Panc1 (cell line): ENCODE data around the gene CHCHD10. TPM values are rescaled to one million over a fixed set of nuclear protein-coding genes. Genes with fewer than 3 reads are reported as not detected.
A peak's percentile ranks its signal among the peaks of the same experiment; 100 is the strongest.

Source experiments
- ATAC-seq: fragments of 200-7000 bp; cut with Tn5 transposase; 2 replicates; pipeline ENCODE4 v1.9.1; 2020; ENCODE audit warnings: mild to moderate bottlenecking, moderate library complexity
- BruUV-seq: library from RNA; stranded (reverse); fragments of 400-500 nt; replicated peaks from 2 replicates; lab custom pipeline; 2021; lab: Mats Ljungman, UMichigan
- CTCF ChIA-PET: fragments of 300-600 bp; sonication (Branson Sonifier 250); formaldehyde crosslinking; loops from one replicate; lab custom pipeline; 2022; ENCODE audit warnings: antibody characterized with exemption; lab: Charles Lee
- POLR2A ChIA-PET: fragments of 300-600 bp; sonication (Branson Sonifier 250); formaldehyde crosslinking; loops from one replicate; lab custom pipeline; 2022; ENCODE audit warnings: antibody characterized with exemption; lab: Charles Lee
- DNase-seq: peaks from one replicate; pipeline ENCODE4 v3.0.0-alpha.2; 2010; ENCODE audit warnings: low read depth, low spot score
- H3K27ac ChIP-seq: 2 replicates; pipeline ENCODE4 v1.5.1; 2011; ENCODE audit warnings: mild to moderate bottlenecking, low read length, inconsistent platforms
- H3K27me3 ChIP-seq: fragments of 200-500 bp; sonication (Bioruptor generic); 2 replicates; pipeline ENCODE4 v1.6.0; 2014; ENCODE audit warnings: low read length, inconsistent platforms; ENCODE audit not compliant: control insufficient read depth, insufficient read depth
- H3K36me3 ChIP-seq: fragments of 200-500 bp; sonication (Bioruptor generic); 2 replicates; pipeline ENCODE4 v1.5.1; 2014; ENCODE audit warnings: inconsistent platforms, mild to moderate bottlenecking, low read length, moderate library complexity; ENCODE audit not compliant: control insufficient read depth, insufficient read depth
- H3K4me1 ChIP-seq: 2 replicates; pipeline ENCODE4 v1.5.1; 2011; ENCODE audit warnings: inconsistent platforms, mild to moderate bottlenecking, low read length, moderate library complexity; ENCODE audit not compliant: control insufficient read depth, insufficient read depth
- H3K4me3 ChIP-seq, 2 experiments: 2 replicates each; pipeline ENCODE4 v1.5.1; 2011 to 2012; ENCODE audit warnings: low read depth in 2 of 2, low read length in 2 of 2, mild to moderate bottlenecking in 2 of 2, inconsistent platforms in 1 of 2, moderate library complexity in 1 of 2
- H3K9me3 ChIP-seq: fragments of 200-500 bp; sonication (Bioruptor generic); 2 replicates; pipeline ENCODE4 v1.5.1; 2014; ENCODE audit warnings: low read depth, mild to moderate bottlenecking, inconsistent platforms, low read length, moderate library complexity; ENCODE audit not compliant: control insufficient read depth, insufficient read depth
- POLR2AphosphoS5 ChIP-seq: IDR thresholded peaks from 2 replicates; pipeline ENCODE4 v1.6.1; 2012; ENCODE audit warnings: mild to moderate bottlenecking, low read depth, low read length, moderate library complexity
- SIN3A ChIP-seq: IDR thresholded peaks from 2 replicates; pipeline ENCODE4 v1.6.1; 2012; ENCODE audit warnings: low read depth, mild to moderate bottlenecking, low read length, moderate library complexity, borderline replicate concordance; ENCODE audit not compliant: insufficient read depth
- TCF7L2 ChIP-seq: IDR thresholded peaks from 2 replicates; pipeline ENCODE4 v1.6.1; 2011; ENCODE audit warnings: mild to moderate bottlenecking, low read depth, low read length, inconsistent platforms
- in situ Hi-C: cut with HindIII; loops from 2 replicates; pipeline ENCODE4 v1.10.0; 2016; ENCODE audit warnings: low sequenced_read_pairs, low pct_unique_long_range_greater_than_20kb
- intact Hi-C: fragments of 100-400 bp; cut with micrococcal nuclease; formaldehyde crosslinking; loops from one replicate; pipeline ENCODE4 v1.10.0; 2022; ENCODE audit not compliant: unreplicated experiment
- total RNA-seq: library from RNA; stranded (reverse); gene quantifications from one replicate; pipeline ENCODE4 v1.2.1, GENCODE V29; 2021; ENCODE audit not compliant: unreplicated experiment
- TF ChIP-seq, protein P1 (sequence below): fragments of 450-650 bp; IDR thresholded peaks from 2 replicates; pipeline ENCODE4 v1.5.1; 2017; ENCODE audit warnings: mild to moderate bottlenecking
- TF ChIP-seq, protein P2 (sequence below), 2 experiments: IDR thresholded peaks; 2 replicates each; pipeline ENCODE4 v1.6.1; 2011 to 2012; ENCODE audit warnings: low read depth in 2 of 2, control low read depth in 1 of 2, low read length in 1 of 2, mild to moderate bottlenecking in 1 of 2, moderate library complexity in 1 of 2; ENCODE audit not compliant: insufficient read depth in 1 of 2

Gene CHCHD10
- total RNA-seq, 1 experiment from 2014 or later = 84.4 TPM

DNA sequence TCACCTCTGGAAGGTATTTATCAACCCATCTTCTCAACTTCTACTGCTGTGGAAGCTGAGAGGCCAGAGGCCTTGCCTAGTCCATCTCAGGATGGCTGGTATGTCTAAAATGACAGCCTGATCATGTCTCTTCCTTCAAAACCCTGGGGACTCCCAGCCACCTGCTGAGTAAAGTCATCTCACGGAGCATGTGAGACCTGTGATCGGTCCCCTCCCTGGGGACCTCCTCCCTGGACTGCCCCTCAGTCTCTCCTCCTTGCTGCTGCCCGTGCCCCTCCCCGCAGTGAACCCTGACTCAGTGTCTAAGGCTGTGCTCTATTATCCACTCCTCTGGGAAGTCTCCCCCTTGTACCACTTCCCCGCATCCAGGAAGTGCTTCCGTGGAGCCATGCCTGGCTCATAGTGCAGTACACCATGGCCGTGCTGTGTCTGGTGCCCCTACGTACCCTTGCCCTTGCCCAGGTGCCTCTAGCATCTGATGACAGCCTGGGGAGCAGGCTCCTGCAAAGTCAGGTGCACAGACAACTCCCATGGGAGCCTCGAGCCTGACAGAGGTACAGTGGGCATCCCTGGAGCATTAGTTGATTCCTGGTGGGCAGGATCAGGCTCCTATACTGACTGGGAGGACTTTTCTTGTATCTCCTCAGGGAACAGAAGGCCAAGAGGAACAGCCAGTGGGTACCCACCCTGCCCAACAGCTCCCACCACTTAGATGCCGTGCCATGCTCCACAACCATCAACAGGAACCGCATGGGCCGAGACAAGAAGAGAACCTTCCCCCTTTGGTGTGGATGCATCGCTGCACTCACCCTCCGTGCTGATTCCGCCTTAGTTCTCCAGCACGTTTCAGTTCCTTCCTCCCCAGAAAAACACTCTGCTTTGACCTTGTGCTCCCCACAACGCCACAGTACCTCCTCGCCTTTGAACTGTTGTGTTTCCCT is 32.8 kb upstream of the CHCHD10 start:
- intact Hi-C loops (no loop called here), in situ Hi-C loops (no loop called here)
- Histone ChIP-seq H3K27ac (no peak overlapping the region), H3K36me3 (peaks cover 4% of the 10 kb centered on the region; the same call in 1 of the 2 replicates), H3K9me3 (no peaks in the 10 kb centered on the region), H3K4me1 (no peaks in the 10 kb centered on the region), H3K27me3 (no peaks in the 10 kb centered on the region), H3K4me3 (no peak overlapping the region)
- TF ChIP-seq TCF7L2 = no peak
- TF ChIP-seq POLR2AphosphoS5 = no peak
- TF ChIP-seq SIN3A = no peak
- TF ChIP-seq, protein P1, sequence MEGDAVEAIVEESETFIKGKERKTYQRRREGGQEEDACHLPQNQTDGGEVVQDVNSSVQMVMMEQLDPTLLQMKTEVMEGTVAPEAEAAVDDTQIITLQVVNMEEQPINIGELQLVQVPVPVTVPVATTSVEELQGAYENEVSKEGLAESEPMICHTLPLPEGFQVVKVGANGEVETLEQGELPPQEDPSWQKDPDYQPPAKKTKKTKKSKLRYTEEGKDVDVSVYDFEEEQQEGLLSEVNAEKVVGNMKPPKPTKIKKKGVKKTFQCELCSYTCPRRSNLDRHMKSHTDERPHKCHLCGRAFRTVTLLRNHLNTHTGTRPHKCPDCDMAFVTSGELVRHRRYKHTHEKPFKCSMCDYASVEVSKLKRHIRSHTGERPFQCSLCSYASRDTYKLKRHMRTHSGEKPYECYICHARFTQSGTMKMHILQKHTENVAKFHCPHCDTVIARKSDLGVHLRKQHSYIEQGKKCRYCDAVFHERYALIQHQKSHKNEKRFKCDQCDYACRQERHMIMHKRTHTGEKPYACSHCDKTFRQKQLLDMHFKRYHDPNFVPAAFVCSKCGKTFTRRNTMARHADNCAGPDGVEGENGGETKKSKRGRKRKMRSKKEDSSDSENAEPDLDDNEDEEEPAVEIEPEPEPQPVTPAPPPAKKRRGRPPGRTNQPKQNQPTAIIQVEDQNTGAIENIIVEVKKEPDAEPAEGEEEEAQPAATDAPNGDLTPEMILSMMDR = no peak
- TF ChIP-seq, protein P2, sequence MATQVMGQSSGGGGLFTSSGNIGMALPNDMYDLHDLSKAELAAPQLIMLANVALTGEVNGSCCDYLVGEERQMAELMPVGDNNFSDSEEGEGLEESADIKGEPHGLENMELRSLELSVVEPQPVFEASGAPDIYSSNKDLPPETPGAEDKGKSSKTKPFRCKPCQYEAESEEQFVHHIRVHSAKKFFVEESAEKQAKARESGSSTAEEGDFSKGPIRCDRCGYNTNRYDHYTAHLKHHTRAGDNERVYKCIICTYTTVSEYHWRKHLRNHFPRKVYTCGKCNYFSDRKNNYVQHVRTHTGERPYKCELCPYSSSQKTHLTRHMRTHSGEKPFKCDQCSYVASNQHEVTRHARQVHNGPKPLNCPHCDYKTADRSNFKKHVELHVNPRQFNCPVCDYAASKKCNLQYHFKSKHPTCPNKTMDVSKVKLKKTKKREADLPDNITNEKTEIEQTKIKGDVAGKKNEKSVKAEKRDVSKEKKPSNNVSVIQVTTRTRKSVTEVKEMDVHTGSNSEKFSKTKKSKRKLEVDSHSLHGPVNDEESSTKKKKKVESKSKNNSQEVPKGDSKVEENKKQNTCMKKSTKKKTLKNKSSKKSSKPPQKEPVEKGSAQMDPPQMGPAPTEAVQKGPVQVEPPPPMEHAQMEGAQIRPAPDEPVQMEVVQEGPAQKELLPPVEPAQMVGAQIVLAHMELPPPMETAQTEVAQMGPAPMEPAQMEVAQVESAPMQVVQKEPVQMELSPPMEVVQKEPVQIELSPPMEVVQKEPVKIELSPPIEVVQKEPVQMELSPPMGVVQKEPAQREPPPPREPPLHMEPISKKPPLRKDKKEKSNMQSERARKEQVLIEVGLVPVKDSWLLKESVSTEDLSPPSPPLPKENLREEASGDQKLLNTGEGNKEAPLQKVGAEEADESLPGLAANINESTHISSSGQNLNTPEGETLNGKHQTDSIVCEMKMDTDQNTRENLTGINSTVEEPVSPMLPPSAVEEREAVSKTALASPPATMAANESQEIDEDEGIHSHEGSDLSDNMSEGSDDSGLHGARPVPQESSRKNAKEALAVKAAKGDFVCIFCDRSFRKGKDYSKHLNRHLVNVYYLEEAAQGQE (IDR thresholded peaks at IDR 0.05; ENCODE audit: insufficient read depth in 1 of 2, low read depth in 2 of 2, low read length in 1 of 2) = no peak
- no TSS peak for BruUV-seq
- ATAC-seq = no peak
- POLR2A ChIA-PET = no interaction called here
- CTCF ChIA-PET = no interaction called here
- DNase-seq = no peak

DNA sequence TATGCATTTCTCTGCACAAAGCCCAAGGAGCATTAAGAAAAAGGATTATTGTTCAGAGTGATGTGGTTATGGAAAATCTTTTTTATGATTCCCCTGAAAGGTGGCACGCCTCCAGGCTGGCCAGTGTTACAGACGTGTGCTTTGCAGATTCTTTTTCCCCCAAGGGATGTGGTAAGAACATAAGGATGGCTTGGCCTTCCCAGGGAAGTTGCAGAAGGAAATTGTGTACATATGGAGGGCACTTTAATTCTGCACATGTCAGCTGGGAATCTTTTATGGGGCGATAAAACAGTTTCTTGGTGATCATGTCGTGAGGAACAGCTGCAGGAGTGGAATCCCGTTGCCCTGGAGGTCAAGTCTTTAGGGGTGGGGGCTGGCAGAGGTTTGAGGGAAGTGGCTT is 28.7 kb upstream of the CHCHD10 start:
- TF ChIP-seq, protein P2 (IDR thresholded peaks at IDR 0.05; ENCODE audit: insufficient read depth in 1 of 2, low read depth in 2 of 2, low read length in 1 of 2) = no peak
- TF ChIP-seq, protein P1 = no peak
- TF ChIP-seq POLR2AphosphoS5 = no peak
- no peak for TF ChIP-seq SIN3A
- no peak for TF ChIP-seq TCF7L2
- Histone ChIP-seq H3K27me3 (no peaks in the 10 kb centered on the region), H3K4me3 (no peak overlapping the region), H3K4me1 (no peaks in the 10 kb centered on the region), H3K36me3 (no peaks in the 10 kb centered on the region), H3K9me3 (no peaks in the 10 kb centered on the region), H3K27ac (no peak overlapping the region)
- in situ Hi-C loops = no loop called here
- no peak for DNase-seq
- TSS peak; percentile 39 for BruUV-seq
- CTCF ChIA-PET = no interaction called here
- ATAC-seq = no peak
- intact Hi-C loops = no loop called here
- POLR2A ChIA-PET = no interaction called here
